CD14-positive monocyte (primary cell): Measurements from ENCODE around the gene KCNIP2. TPM values are rescaled to one million over a fixed set of nuclear protein-coding genes. Genes with fewer than 3 reads are reported as not detected.
A peak's percentile ranks its signal among the peaks of the same experiment; 100 is the strongest.

ENCODE experiments used
- DNase-seq, 3 donors: peaks; one replicate each; pipeline ENCODE4 v3.0.0-alpha.2; 2011 to 2022
- H2AFZ ChIP-seq: 2 replicates; pipeline ENCODE4 v1.6.0; 2012; ENCODE audit warnings: mild to moderate bottlenecking, low read depth, low read length, inconsistent platforms; ENCODE audit not compliant: insufficient read depth, poor library complexity, severe bottlenecking
- H3K27ac ChIP-seq, 2 donors: 1 replicate in 1 of 2; 2 replicates in 1 of 2; pipeline ENCODE4 v1.5.1; 2012 to 2013; ENCODE audit warnings: low read length in 2 of 2, control low read depth in 1 of 2, inconsistent platforms in 1 of 2, low read depth in 1 of 2, mild to moderate bottlenecking in 1 of 2
- H3K27me3 ChIP-seq, 2 donors: one replicate each; pipeline versions ENCODE4 v1.6.0 to v1.6.1; 2011 to 2013; ENCODE audit warnings: low read length in 2 of 2; ENCODE audit not compliant: control insufficient read depth in 2 of 2, insufficient read depth in 2 of 2
- H3K36me3 ChIP-seq, 2 donors: replicated peaks in 1 of 2; 1 replicate in 1 of 2; 2 replicates in 1 of 2; pipeline versions ENCODE4 v1.5.1 to v1.6.1; 2012 to 2013; ENCODE audit warnings: low read length in 2 of 2, control low read depth in 1 of 2, inconsistent platforms in 1 of 2, mild to moderate bottlenecking in 1 of 2; ENCODE audit not compliant: insufficient read depth in 2 of 2, control insufficient read depth in 1 of 2
- H3K4me1 ChIP-seq, 2 donors: 1 replicate in 1 of 2; 2 replicates in 1 of 2; pipeline versions ENCODE4 v1.5.1 to v1.6.1; 2012 to 2013; ENCODE audit warnings: low read length in 2 of 2, control low read depth in 1 of 2, inconsistent platforms in 1 of 2, mild to moderate bottlenecking in 1 of 2, moderate library complexity in 1 of 2; ENCODE audit not compliant: insufficient read depth in 2 of 2, control insufficient read depth in 1 of 2
- H3K4me2 ChIP-seq: replicated peaks from 2 replicates; pipeline ENCODE3; 2012; ENCODE audit warnings: low read length, moderate library complexity, mild to moderate bottlenecking; ENCODE audit not compliant: poor library complexity, severe bottlenecking; ENCODE audit errors: extremely low read depth
- H3K4me3 ChIP-seq, 3 experiments: fragments of 200-600 bp in 1 of 3; sonication (generic) in 1 of 3; replicated peaks in 1 of 3; 1 replicate in 2 of 3; 2 replicates in 1 of 3; pipeline ENCODE4 v1.5.1; 2011 to 2013; ENCODE audit warnings: low read length in 3 of 3, mild to moderate bottlenecking in 3 of 3, control low read depth in 2 of 3, low read depth in 2 of 3, inconsistent platforms in 1 of 3, moderate library complexity in 1 of 3
- H3K79me2 ChIP-seq: 2 replicates; pipeline ENCODE4 v1.6.0; 2012; ENCODE audit warnings: mild to moderate bottlenecking, control low read depth, inconsistent platforms, low read length, moderate library complexity; ENCODE audit not compliant: insufficient read depth
- H3K9ac ChIP-seq: 2 replicates; pipeline ENCODE4 v1.6.0; 2017; ENCODE audit warnings: low read length, mild to moderate bottlenecking; ENCODE audit not compliant: insufficient read depth, poor library complexity, severe bottlenecking
- H3K9me3 ChIP-seq, 2 donors: replicated peaks in 1 of 2; 1 replicate in 1 of 2; 2 replicates in 1 of 2; pipeline versions ENCODE4 v1.5.1 to v1.6.1; 2012 to 2013; ENCODE audit warnings: low read length in 2 of 2, control low read depth in 1 of 2; ENCODE audit not compliant: control insufficient read depth in 1 of 2, insufficient read depth in 1 of 2
- H4K20me1 ChIP-seq: 2 replicates; pipeline ENCODE4 v1.6.0; 2012; ENCODE audit warnings: mild to moderate bottlenecking, low read length, control low read depth, moderate library complexity; ENCODE audit not compliant: insufficient read depth
- H3K27ac Mint-ChIP-seq, 7 donors: one replicate each; pipeline ENCODE4 v1.8.0; 2020; ENCODE audit warnings: mild to moderate bottlenecking in 7 of 7, mixed read lengths in 7 of 7, moderate library complexity in 6 of 7, inconsistent platforms in 2 of 7
- H3K27me3 Mint-ChIP-seq, 3 donors: one replicate each; pipeline ENCODE4 v1.8.0; 2021 to 2022; ENCODE audit warnings: low read depth in 3 of 3, mild to moderate bottlenecking in 3 of 3, mixed read lengths in 3 of 3, moderate library complexity in 3 of 3, inconsistent platforms in 1 of 3
- H3K36me3 Mint-ChIP-seq, 2 donors: one replicate each; pipeline ENCODE4 v1.8.0; 2020; ENCODE audit warnings: mixed read lengths in 2 of 2, inconsistent platforms in 1 of 2, mild to moderate bottlenecking in 1 of 2
- H3K4me1 Mint-ChIP-seq: one replicate; pipeline ENCODE4 v1.8.0; 2020; ENCODE audit warnings: mild to moderate bottlenecking, mixed read lengths
- H3K4me3 Mint-ChIP-seq, 2 donors: one replicate each; pipeline ENCODE4 v1.8.0; 2020; ENCODE audit warnings: mild to moderate bottlenecking in 2 of 2, mixed read lengths in 2 of 2, moderate library complexity in 1 of 2
- H3K9me3 Mint-ChIP-seq, 7 donors: one replicate each; pipeline ENCODE4 v1.8.0; 2020 to 2022; ENCODE audit warnings: mixed read lengths in 7 of 7, mild to moderate bottlenecking in 6 of 7, moderate library complexity in 6 of 7, inconsistent platforms in 2 of 7
- WGBS: methylation state at CpG from one replicate; pipeline ENCODE4 v1.1.5; 2013; ENCODE audit warnings: missing lambda C conversion rate; ENCODE audit not compliant: insufficient coverage; 5-methylcytosine and 5-hydroxymethylcytosine counted together
- intact Hi-C, 2 donors: fragments of 100-400 bp; cut with micrococcal nuclease; formaldehyde crosslinking; loops; one replicate each; pipeline versions ENCODE4 v1.15.0 to v1.15.1; 2023
- polyA plus RNA-seq, 3 donors: library from polyadenylated mRNA; depleted of rRNA in 1 of 3; unstranded in 2 of 3; stranded (reverse) in 1 of 3; fragments of 300-500 nt in 2 of 3; fragments of >200 nt in 1 of 3; fragmentation: Illumina TruSeq in 2 of 3; gene quantifications; 1 replicate in 2 of 3; 2 replicates in 1 of 3; pipeline ENCODE4 v1.2.3, GENCODE V29; 2012 to 2021
- TF ChIP-seq, protein P1 (sequence below): fragments of 200-600 bp; IDR thresholded peaks from one replicate; pipeline ENCODE4 v1.8.0; 2022; ENCODE audit warnings: antibody characterized with exemption, mild to moderate bottlenecking

KCNIP2 gene
- polyA plus RNA-seq, 3 donors = 0.48 to 2.1 TPM; not detected in 1

DNA sequence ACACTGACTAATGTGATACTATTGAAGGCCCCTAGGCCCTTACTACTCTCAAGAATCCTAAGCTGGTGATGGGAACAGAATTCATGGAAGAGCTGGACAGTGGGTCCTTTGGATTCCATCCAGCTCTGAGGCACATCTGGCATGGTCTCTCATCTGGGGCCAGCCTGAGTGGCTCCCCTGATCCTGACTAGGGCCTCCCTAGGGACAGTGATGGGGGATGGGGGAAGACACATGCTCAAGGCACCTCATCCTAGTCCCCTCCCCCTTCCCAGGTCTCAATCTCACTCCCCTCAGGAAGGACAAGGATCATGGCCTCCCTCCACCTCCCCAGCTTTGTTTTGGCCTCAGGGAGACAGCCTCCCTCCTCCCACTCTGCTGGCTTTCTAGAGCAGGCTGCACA is 1.8 kb downstream of the KCNIP2 start:
- Histone ChIP-seq H3K36me3 (peaks cover 4 to 23% of the 10 kb centered on the region in 2 donors), H3K9me3 (no peaks in the 10 kb centered on the region), H2AFZ (no peak overlapping the region), H3K9ac (no peak overlapping the region), H3K79me2 (no peaks in the 10 kb centered on the region), H3K27ac (no peak overlapping the region), H4K20me1 (peaks cover 81% of the 10 kb centered on the region), H3K4me1 (peaks cover 33 to 46% of the 10 kb centered on the region in 2 donors), H3K4me3 (no peak overlapping the region), H3K4me2 (no peak overlapping the region), H3K27me3 (peaks cover 5 to 16% of the 10 kb centered on the region in 2 donors)
- intact Hi-C loops = loop anchor here (5.0 kb wide), 3 partner anchors 170 to 230 kb away; partner anchors contain the start of gene HPS6 (in 1 of the 2)
- H3K4me3 Mint-ChIP-seq = peak overlapping the region in 1 of 2 donors; percentile 90
- H3K4me1 Mint-ChIP-seq = peaks cover 45% of the 10 kb centered on the region
- peaks cover 27 to 42% (median 31%) of the 10 kb centered on the region in 3 donors for H3K27me3 Mint-ChIP-seq
- DNase-seq = no peak
- TF ChIP-seq, protein P1, sequence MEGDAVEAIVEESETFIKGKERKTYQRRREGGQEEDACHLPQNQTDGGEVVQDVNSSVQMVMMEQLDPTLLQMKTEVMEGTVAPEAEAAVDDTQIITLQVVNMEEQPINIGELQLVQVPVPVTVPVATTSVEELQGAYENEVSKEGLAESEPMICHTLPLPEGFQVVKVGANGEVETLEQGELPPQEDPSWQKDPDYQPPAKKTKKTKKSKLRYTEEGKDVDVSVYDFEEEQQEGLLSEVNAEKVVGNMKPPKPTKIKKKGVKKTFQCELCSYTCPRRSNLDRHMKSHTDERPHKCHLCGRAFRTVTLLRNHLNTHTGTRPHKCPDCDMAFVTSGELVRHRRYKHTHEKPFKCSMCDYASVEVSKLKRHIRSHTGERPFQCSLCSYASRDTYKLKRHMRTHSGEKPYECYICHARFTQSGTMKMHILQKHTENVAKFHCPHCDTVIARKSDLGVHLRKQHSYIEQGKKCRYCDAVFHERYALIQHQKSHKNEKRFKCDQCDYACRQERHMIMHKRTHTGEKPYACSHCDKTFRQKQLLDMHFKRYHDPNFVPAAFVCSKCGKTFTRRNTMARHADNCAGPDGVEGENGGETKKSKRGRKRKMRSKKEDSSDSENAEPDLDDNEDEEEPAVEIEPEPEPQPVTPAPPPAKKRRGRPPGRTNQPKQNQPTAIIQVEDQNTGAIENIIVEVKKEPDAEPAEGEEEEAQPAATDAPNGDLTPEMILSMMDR = no peak
- H3K36me3 Mint-ChIP-seq = peaks cover 32 to 34% of the 10 kb centered on the region in 2 donors
- peaks cover 0 to 2% (median 0%) of the 10 kb centered on the region in 7 donors for H3K9me3 Mint-ChIP-seq
- H3K27ac Mint-ChIP-seq = no peak overlapping the region

DNA sequence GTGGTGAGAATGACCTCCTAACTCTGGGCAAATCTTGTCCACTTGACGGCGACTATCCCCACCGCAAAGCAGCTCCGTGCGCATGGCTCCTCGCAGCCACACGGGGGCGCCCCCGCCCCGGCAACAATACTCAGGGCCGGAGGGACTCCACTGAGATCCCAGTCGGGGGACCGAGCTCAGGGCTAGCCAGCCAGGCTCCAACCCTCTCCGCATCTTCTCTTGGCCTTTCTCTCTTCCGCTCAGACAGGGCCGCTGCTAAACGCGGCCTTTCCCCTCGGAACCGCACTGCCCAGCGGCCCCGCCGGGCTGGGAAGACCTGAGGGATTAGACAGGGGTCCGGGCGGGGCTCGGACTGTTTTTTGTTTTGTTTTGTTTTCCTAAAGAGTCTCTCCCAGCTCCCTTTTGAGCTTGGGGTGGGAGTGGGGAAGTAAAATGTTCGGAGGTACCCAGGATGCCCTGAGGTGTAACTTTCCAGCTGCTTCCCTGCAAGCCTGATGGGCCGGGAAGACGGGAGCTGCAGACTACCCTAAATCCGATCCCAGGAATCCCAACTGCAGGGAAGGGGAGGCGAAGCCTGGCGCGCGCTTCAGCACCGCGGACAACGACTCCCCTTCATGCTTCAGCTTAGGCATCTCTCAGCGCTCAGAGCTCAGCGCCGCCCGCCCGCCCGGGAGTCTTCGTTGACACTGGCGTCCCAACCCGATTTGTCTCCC is 2.7 kb downstream of the KCNIP2 start:
- peak overlapping the region; percentile 88 for H3K4me2 ChIP-seq
- no peak overlapping the region for H3K9ac ChIP-seq
- H3K9me3 Mint-ChIP-seq = peaks cover 0 to 2% (median 0%) of the 10 kb centered on the region in 7 donors
- H3K4me3 Mint-ChIP-seq = peak overlapping the region; percentile 80 to 90
- H3K79me2 ChIP-seq = no peaks in the 10 kb centered on the region
- 1% methylated on average over 37 of the region's 46 CpGs for WGBS
- TF ChIP-seq, protein P1 = peak; percentile 93
- H3K4me3 ChIP-seq = peak overlapping the region in 2 of 3 experiments; percentile 13 to 70
- H3K9me3 ChIP-seq = no peaks in the 10 kb centered on the region
- intact Hi-C loops = loop anchor here (5.0 kb wide), 3 partner anchors 171 to 231 kb away; partner anchors contain the start of gene HPS6 (in 1 of the 2)
- peak; percentile 68 to 78 (median 68) for DNase-seq
- no peak overlapping the region for H3K27ac ChIP-seq
- peak overlapping the region; percentile 38 for H2AFZ ChIP-seq
- peaks cover 50% of the 10 kb centered on the region for H3K4me1 Mint-ChIP-seq
- H4K20me1 ChIP-seq = peaks cover 78% of the 10 kb centered on the region
- peaks cover 26% of the 10 kb centered on the region in 2 donors for H3K36me3 Mint-ChIP-seq
- H3K27me3 Mint-ChIP-seq = peaks cover 27 to 42% (median 31%) of the 10 kb centered on the region in 3 donors
- H3K27me3 ChIP-seq = peaks cover 5 to 16% of the 10 kb centered on the region in 2 donors
- peaks cover 2 to 14% of the 10 kb centered on the region in 2 donors for H3K36me3 ChIP-seq
- H3K27ac Mint-ChIP-seq = peak overlapping the region in 5 of 7 donors; percentile 32 to 69 (median 53)
- H3K4me1 ChIP-seq = peaks cover 33 to 47% of the 10 kb centered on the region in 2 donors
